ENCODE results near the gene MB21D2.

DNA sequence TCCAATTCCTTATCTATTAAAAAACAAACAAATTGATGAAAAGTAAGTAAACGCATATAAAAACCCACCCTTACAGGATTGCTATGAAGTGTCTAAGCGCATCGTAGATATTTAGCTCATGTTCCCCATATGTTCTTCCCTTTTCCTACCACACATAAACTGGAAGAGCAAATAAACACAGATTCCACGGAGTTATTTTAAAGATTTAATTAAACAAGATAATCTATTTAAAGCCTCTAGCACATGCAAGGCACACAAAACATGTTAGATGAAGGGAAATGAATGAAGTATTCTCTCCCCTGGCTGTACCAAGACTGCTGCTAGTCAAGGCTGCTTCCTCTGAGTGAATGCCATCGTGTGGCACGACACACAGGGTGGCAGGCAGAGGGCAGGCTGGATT is 111.9 kb downstream of the MB21D2 start:
- TF ChIP-seq EZH2 (IDR thresholded peaks at IDR 0.05) (no peak), EZH2phosphoT487 (IDR thresholded peaks at IDR 0.05) (no peak)
- TF ChIP-seq, protein P1, sequence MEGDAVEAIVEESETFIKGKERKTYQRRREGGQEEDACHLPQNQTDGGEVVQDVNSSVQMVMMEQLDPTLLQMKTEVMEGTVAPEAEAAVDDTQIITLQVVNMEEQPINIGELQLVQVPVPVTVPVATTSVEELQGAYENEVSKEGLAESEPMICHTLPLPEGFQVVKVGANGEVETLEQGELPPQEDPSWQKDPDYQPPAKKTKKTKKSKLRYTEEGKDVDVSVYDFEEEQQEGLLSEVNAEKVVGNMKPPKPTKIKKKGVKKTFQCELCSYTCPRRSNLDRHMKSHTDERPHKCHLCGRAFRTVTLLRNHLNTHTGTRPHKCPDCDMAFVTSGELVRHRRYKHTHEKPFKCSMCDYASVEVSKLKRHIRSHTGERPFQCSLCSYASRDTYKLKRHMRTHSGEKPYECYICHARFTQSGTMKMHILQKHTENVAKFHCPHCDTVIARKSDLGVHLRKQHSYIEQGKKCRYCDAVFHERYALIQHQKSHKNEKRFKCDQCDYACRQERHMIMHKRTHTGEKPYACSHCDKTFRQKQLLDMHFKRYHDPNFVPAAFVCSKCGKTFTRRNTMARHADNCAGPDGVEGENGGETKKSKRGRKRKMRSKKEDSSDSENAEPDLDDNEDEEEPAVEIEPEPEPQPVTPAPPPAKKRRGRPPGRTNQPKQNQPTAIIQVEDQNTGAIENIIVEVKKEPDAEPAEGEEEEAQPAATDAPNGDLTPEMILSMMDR (IDR thresholded peaks at IDR 0.05): no peak
